GM21447 (cell line): ENCODE measurements around the gene ABCB6.
A peak's percentile ranks its signal among the peaks of the same experiment; 100 is the strongest.

Experiments used
- ATAC-seq: cut with Tn5 transposase; IDR thresholded peaks from one replicate; pipeline ENCODE4 v1.9.1; 2021; ENCODE audit not compliant: unreplicated experiment

The ABCB6 gene

GRCh38 chr2:219245899-219246230 lies 27.1 kb upstream of the ABCB6 start:
- no peak for ATAC-seq

GRCh38 chr2:219245148-219245898 lies 26.6 kb upstream of the ABCB6 start, which contains the start of the genes GLB1L and STK16:
TSS of gene GLB1L (minus strand) at chr2:219245444. CDS start at chr2:219243573, 1,871 bp downstream.
TSS of gene STK16 (plus strand) at chr2:219245479. CDS start at chr2:219246000, 521 bp downstream.
- peak; percentile 47 for ATAC-seq

- no peak for ATAC-seq
Measured at GRCh38 chr2:219244789-219245147, 26.0 kb upstream of the ABCB6 start.

GRCh38 chr2:219243291-219243761 lies 24.6 kb upstream of the ABCB6 start:
- ATAC-seq = no peak

GRCh38 chr2:219234331-219234730 lies 15.6 kb upstream of the ABCB6 start:
- no peak for ATAC-seq

GRCh38 chr2:219230059-219230540 lies 11.3 kb upstream of the ABCB6 start:
- no peak for ATAC-seq

GRCh38 chr2:219229305-219230058 lies 10.7 kb upstream of the ABCB6 start, which contains the start of the genes ANKZF1 and ATG9A:
TSS of gene ANKZF1 (plus strand) at chr2:219229806. CDS start at chr2:219230258, 452 bp downstream.
TSS of gene ATG9A (minus strand) at chr2:219229636. CDS start at chr2:219228024, 1,612 bp downstream.
- peak; percentile 98 for ATAC-seq

GRCh38 chr2:219228911-219229304 lies 10.2 kb upstream of the ABCB6 start:
- peak; percentile 1 for ATAC-seq

- no peak for ATAC-seq
Measured at GRCh38 chr2:219228041-219228910, 9.5 kb upstream of the ABCB6 start.

GRCh38 chr2:219225350-219225749 lies 6.6 kb upstream of the ABCB6 start:
- no peak for ATAC-seq

- no peak for ATAC-seq
Measured at GRCh38 chr2:219223831-219224610, 5.3 kb upstream of the ABCB6 start.

- ATAC-seq = no peak
Measured at GRCh38 chr2:219221957-219222518, 3.3 kb upstream of the ABCB6 start.

- ATAC-seq = no peak
Measured at GRCh38 chr2:219220652-219221402, 2.1 kb upstream of the ABCB6 start.

- ATAC-seq = no peak
Measured at GRCh38 chr2:219219784-219220532, 1.2 kb upstream of the ABCB6 start.

- peak; percentile 34 for ATAC-seq
Measured at GRCh38 chr2:219218217-219218731, 484 bp downstream of the ABCB6 start.

- ATAC-seq = no peak
Measured at GRCh38 chr2:219216535-219216915, 2.2 kb downstream of the ABCB6 start.

- no peak for ATAC-seq
Measured at GRCh38 chr2:219215871-219216534, 2.8 kb downstream of the ABCB6 start.

GRCh38 chr2:219214786-219215185 lies 4.0 kb downstream of the ABCB6 start:
- no peak for ATAC-seq
